HuH-7.5 (cell line): ENCODE measurements around the gene SLX4IP.

Experiments
- DNase-seq: peaks from one replicate; pipeline ENCODE4 v3.0.0; 2011; ENCODE audit warnings: low spot score

SLX4IP gene

GRCh38 chr20:10497283-10497682, 62.2 kb downstream of the SLX4IP start:
- no peak for DNase-seq

DNA sequence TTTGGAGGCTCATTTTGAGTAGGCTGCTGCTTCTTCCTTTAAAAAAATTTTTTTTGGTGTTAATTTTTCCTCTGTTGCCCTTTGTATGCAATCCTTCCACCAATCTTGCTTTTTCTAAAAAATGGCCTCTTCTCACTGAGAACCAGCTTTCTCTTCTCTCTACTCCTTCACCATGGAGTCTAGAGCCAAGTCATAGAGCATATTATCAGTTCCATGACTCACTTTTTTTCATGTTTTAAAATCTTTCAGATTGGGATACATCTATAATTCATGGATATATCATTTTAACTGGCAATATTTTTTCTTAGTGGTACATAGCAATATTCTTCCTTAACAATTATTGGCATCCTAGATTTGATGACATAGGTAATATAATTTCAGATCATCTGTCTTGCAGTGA, 62.7 kb downstream of the SLX4IP start:
- no peak for DNase-seq

- no peak for DNase-seq
Measured at GRCh38 chr20:10498200-10498599, 63.1 kb downstream of the SLX4IP start.

- DNase-seq = no peak
Measured at GRCh38 chr20:10501402-10501801, 66.3 kb downstream of the SLX4IP start.

DNA sequence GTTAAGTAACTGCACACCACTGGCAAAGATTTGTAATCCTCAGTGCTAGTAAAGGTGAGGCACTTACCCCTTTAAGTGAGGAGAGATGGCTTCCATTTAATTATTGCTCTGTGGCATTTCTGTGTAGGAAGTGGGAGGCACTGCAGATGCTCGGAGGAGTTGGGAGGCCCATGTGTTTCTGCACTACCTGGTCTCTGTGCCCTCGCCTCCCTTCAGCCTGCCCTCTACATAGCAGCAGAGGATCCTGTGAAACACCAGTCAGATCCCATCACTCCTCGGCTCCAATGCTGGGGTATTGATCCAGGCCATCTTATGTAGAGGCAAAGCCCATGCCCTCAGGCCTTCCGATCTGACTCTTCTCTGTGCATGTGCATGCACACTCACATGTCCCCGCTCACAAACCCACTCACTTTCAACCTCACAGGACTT, 67.0 kb downstream of the SLX4IP start:
- DNase-seq = no peak

DNA sequence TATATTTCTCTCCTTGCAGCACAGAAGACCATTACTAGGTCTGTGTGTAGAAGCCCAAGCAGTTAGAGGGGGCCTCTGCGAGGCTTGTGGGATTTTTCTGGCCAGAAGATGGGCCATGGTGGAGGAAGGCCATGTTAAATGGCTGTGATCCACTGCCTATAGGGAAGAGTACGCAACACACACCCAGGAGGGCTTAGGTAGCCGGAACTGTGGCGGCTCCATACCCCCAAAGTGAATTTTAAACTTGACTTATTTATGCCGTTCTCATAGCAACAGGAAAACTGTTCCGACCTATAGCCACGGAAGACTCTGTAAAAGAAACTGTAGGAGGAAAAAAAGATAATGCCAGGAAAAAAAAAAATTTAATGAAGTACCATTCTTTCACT, 69.5 kb downstream of the SLX4IP start:
- no peak for DNase-seq

GRCh38 chr20:10504994-10505730, 70.1 kb downstream of the SLX4IP start:
- DNase-seq = no peak

DNA sequence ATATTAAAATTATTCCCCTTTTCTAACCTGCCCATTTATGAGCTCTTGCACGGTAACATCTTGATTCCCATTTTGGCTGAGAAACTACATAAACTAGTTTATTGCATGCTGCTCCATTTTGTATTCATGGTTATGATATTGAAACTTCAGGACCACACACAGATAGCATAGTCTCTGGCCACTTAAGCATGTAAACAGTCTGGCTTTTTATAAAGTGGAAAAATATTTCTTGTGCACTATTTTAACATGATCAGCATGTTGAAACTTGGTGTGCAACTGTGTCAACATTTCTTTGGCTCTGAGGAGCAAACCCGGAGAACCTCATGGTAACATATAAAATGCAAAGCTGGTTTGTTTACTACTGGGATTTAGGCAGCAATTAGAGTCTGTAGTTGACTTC, 70.7 kb downstream of the SLX4IP start:
- DNase-seq = no peak

- DNase-seq = no peak
Measured at GRCh38 chr20:10507052-10507451, 71.9 kb downstream of the SLX4IP start.

- DNase-seq = no peak
Measured at GRCh38 chr20:10508060-10508459, 73.0 kb downstream of the SLX4IP start.

DNA sequence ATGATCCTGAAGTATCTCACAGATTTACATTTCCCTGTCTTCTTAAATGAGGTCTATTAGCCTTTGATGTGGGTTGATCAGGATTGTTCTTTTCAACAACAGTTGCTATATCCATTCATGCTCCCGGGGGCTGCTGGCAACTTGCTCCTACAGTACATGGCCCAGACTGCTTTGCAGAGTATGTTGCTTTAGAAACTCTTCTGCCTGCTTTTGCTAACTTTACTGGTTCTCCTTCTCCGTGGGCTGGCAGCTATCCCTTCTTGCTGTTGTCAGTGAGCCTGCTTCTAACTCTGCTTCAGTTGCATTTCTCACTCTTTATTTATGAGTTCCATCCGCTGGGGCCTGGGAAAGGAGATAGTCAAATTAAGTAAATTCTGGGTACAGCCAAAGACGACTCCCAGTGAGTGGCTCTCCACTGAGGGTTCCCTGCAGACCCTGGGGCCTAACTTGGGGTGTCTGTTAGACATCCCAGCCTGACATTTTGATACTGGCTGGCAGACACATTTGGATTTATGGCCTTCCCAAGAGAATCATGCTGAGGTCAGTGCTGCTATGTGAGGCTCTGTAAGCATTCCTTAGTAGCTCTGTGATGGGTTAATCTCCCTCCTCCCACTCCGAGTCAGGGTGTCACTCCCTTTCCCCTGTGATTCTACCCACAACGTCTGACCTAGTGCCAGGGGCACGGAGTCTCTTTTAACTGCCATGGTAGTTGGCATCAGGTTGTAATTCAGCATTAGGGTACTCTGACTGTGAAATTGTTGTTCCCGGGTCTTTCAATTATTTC, 73.6 kb downstream of the SLX4IP start:
- DNase-seq = no peak

DNA sequence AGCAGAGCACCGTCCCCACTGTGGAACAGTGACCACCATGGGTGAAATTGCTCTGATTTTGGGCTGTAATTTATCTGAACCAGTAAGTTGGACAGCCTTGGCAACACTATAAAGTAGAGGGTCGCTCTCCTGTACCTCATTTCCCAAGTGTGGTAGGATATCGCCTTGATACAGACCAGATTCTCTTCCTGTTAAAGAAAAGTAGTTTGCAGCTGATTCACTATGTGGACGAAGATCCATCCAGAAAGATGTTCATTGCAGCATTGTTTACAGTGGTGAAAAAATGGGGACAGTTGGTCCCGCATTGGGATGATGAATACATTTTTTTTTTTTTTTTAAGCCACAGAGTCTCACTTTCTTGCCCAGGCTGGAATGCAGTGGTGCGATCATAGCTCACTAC, 74.3 kb downstream of the SLX4IP start:
- no peak for DNase-seq

DNA sequence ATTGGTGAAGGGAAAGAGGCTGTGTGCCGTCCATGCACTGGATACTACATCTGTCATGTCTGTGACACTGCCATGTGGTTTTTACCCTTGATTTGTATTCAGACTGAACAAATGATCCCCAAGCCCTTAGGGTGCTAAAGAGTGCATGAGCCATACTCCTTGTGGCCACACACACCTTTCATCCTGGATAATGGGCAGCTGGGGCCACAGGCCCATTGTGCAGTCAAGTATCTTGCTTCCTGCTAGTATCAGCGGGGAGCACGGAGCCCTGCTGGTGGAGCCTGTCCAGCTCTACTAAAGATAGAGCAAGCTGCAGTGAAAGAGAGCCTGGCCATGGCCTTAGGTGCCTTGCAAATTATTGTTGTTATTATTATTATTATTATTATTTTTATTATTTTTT, 75.1 kb downstream of the SLX4IP start:
- no peak for DNase-seq

GRCh38 chr20:10511170-10511508, 76.0 kb downstream of the SLX4IP start:
- DNase-seq = no peak

DNA sequence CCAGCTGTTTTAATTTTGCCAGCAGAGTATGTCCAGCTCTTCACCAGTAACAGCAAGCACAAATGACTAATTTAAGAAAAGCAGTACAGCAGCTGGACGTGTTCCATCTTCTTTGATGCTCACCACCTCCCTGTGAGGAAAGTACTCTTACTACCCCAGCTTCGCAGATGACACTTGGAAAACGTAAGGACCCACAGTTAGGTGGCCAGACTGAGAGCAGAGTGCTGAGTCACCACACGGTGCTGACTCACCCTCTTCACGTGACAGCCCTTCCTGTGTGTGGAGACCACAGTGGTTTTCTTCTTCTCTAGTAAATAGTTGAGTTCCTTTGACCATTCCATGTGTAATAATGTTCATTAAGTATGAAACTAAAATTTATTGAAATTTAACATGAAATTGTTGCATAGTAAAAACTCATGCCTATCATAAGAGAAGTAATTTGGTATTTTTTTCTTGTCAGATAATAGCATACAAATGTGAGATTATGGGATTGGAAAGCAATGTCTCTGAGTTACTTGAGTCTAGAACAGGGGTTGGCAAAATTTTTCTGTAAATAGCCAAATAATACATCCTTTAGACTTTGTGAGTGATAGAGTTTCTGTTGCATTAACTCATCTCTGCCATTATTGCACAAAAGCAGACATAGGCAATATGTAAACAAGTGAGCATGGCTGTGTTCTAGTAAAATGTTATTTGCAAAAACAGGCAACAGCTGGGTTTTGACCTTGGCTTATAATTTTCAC, 76.6 kb downstream of the SLX4IP start:
- peak; percentile 58 for DNase-seq

- DNase-seq = no peak
Measured at GRCh38 chr20:10513061-10513460, 78.0 kb downstream of the SLX4IP start.

DNA sequence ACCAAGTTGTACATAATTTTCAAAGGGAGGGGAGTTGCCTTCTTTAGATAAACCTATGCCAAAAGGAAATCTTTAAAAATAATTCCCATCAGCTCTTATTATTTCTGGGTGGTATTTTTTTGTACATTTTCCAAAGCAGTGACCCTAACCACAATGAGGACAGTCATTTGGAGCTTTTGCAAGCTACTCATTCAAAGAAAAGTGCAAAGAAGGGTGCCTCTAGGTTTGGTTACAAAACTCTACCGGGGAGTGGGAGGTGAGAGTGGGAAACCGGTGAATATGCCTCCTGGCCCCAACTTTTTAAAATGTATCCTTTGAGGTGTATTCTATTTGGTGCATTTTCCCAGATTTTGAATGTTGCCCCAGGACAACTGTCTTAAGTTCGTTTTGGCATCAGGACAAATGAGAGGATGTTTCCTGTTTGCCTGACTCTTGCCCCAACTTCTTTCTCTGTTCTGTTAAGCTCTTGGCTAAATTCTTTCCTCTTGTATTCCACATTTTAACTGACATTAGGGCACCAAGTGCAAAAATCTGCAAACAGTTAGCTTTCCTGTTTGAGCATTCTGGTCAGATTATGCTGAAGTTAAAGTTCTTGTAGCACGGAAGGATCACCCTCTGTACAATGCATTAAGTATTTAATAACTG, 78.9 kb downstream of the SLX4IP start:
- DNase-seq = no peak

- no peak for DNase-seq
Measured at GRCh38 chr20:10516529-10516928, 81.4 kb downstream of the SLX4IP start.

GRCh38 chr20:10519361-10520046, 84.4 kb downstream of the SLX4IP start:
- no peak for DNase-seq

- DNase-seq = no peak
Measured at GRCh38 chr20:10520528-10520927, 85.4 kb downstream of the SLX4IP start.

DNA sequence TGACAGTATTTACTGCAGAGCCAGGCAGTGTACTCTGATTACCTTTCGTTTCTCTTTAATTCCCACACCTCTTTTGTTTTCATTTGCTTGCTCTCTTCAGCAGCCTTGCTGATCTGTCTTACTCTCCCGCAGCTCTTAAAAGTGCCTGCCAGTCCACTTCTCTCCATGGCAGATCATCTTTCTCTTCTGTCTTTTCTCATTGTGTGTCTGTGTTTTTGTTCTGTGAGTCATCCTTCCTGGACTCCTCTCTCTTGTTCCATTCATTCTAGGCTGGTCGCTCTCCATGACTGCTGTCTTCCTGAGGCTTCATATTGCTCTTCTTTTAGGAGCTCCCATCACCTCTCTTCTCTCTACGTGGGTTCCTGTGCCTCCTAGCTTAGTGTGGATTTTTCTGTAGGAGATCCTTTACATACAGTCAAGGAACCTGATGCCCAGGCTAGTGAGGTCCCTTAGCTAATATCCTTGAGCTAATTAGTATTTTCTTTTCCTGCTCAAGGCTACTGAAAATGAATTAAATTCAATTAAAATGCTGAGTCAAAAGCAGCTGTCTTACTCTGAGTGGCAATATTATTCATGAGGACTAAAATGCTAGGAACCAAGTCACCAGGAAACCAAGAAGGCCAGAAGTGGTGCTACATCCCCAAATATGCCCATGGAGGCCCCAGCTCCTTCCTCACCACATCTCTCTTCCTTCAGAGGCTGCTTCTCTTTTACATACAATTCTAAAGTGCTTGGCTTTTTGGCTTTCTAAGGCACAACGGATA, 86.1 kb downstream of the SLX4IP start:
- no peak for DNase-seq
